Activated T-helper 2 cell treated with anti-CD3 and anti-CD28 coated beads, Interferon-gamma antibody, Interleukin-2, Interleukin-4, amounts not matched to agents 10 μg/mL and 5 μg/mL and 100 μg/mL, durations not matched to agents 14 hours and 24 hours and 36 hours (primary cell): ENCODE results near the gene ARHGEF25. TPM values are rescaled to one million over a fixed set of nuclear protein-coding genes. Genes with fewer than 3 reads are reported as not detected.
A peak's percentile ranks its signal among the peaks of the same experiment; 100 is the strongest.
"Not testable (repeated sequence)": the region's sequence is repeated elsewhere in the genome, so short reads cannot be mapped to it uniquely, and the experiment has no call there.

ENCODE experiments used
- DNase-seq: peaks from one replicate; pipeline ENCODE4 v3.0.0; 2021; ENCODE audit warnings: low spot score
- H3K27ac Mint-ChIP-seq: one replicate; pipeline ENCODE4 v1.8.0; 2021; ENCODE audit warnings: mixed read lengths
- H3K27me3 Mint-ChIP-seq: one replicate; pipeline ENCODE4 v1.8.0; 2021; ENCODE audit warnings: low read depth, mixed read lengths
- H3K36me3 Mint-ChIP-seq: one replicate; pipeline ENCODE4 v1.8.0; 2021; ENCODE audit warnings: low read depth, mixed read lengths
- H3K4me1 Mint-ChIP-seq: one replicate; pipeline ENCODE4 v1.8.0; 2021; ENCODE audit warnings: low read depth, mixed read lengths
- H3K4me3 Mint-ChIP-seq: one replicate; pipeline ENCODE4 v1.8.0; 2021; ENCODE audit warnings: low read depth, mild to moderate bottlenecking, moderate library complexity, mixed read lengths
- H3K9me3 Mint-ChIP-seq: one replicate; pipeline ENCODE4 v1.8.0; 2021; ENCODE audit warnings: mixed read lengths
- intact Hi-C: fragments of 100-400 bp; cut with micrococcal nuclease; formaldehyde crosslinking; loops from one replicate; pipeline ENCODE4 v1.15.1; 2023
- total RNA-seq: library from RNA; stranded (reverse); gene quantifications from 2 replicates; pipeline ENCODE4 v1.2.3, GENCODE V29; 2022

The ARHGEF25 gene
- total RNA-seq, 1 donor from 2014 or later, result 2.3 TPM

- Mint-ChIP-seq H3K4me3 (no peak overlapping the region), H3K36me3 (no peaks in the 10 kb centered on the region), H3K27ac (no peak overlapping the region)
Measured at GRCh38 chr12:57579677-57580465, 31.4 kb upstream of the ARHGEF25 start.

GRCh38 chr12:57580466-57580795, 30.8 kb upstream of the ARHGEF25 start:
- H3K4me3 Mint-ChIP-seq, result no peak overlapping the region
- peaks cover 2% of the 10 kb centered on the region for H3K4me1 Mint-ChIP-seq
- intact Hi-C loops, result loop anchor here (10.0 kb wide), 1 partner anchor 314 kb away; no protein-coding TSS in a partner anchor
- H3K36me3 Mint-ChIP-seq, result no peaks in the 10 kb centered on the region
- DNase-seq, result no peak
- H3K9me3 Mint-ChIP-seq, result no peaks in the 10 kb centered on the region
- H3K27ac Mint-ChIP-seq, result no peak overlapping the region
- H3K27me3 Mint-ChIP-seq, result peaks cover 2% of the 10 kb centered on the region

More at GRCh38 chr12:57579677-57580465, 31.4 kb upstream of the ARHGEF25 start:
- peaks cover 2% of the 10 kb centered on the region for H3K4me1 Mint-ChIP-seq
- no peaks in the 10 kb centered on the region for H3K9me3 Mint-ChIP-seq
- no peak for DNase-seq
- intact Hi-C loops, result loop anchor here (10.0 kb wide), 1 partner anchor 315 kb away; no protein-coding TSS in a partner anchor
- peaks cover 2% of the 10 kb centered on the region for H3K27me3 Mint-ChIP-seq

GRCh38 chr12:57581802-57582201, 29.4 kb upstream of the ARHGEF25 start:
- intact Hi-C loops, result loop anchor here (2.0 to 10.0 kb wide), 3 partner anchors 111 to 313 kb away; no protein-coding TSS in a partner anchor

GRCh38 chr12:57582440-57582839, 28.8 kb upstream of the ARHGEF25 start:
- Mint-ChIP-seq H3K9me3 (no peaks in the 10 kb centered on the region), H3K4me1 (peaks cover 2% of the 10 kb centered on the region), H3K27ac (no peak overlapping the region), H3K36me3 (no peaks in the 10 kb centered on the region), H3K27me3 (peaks cover 2% of the 10 kb centered on the region), H3K4me3 (no peak overlapping the region)
- no peak for DNase-seq
- intact Hi-C loops, result loop anchor here (2.0 to 10.0 kb wide), 3 partner anchors 110 to 312 kb away; no protein-coding TSS in a partner anchor

More at GRCh38 chr12:57581802-57582201, 29.4 kb upstream of the ARHGEF25 start:
- H3K36me3 Mint-ChIP-seq, result no peaks in the 10 kb centered on the region
- H3K9me3 Mint-ChIP-seq, result no peaks in the 10 kb centered on the region
- peaks cover 2% of the 10 kb centered on the region for H3K4me1 Mint-ChIP-seq
- no peak overlapping the region for H3K27ac Mint-ChIP-seq
- peaks cover 2% of the 10 kb centered on the region for H3K27me3 Mint-ChIP-seq
- DNase-seq, result no peak
- no peak overlapping the region for H3K4me3 Mint-ChIP-seq

GRCh38 chr12:57583008-57583831, 28.0 kb upstream of the ARHGEF25 start:
- peaks cover 2% of the 10 kb centered on the region for H3K4me1 Mint-ChIP-seq
- H3K27me3 Mint-ChIP-seq, result peaks cover 2% of the 10 kb centered on the region
- no peaks in the 10 kb centered on the region for H3K36me3 Mint-ChIP-seq
- H3K9me3 Mint-ChIP-seq, result no peaks in the 10 kb centered on the region
- intact Hi-C loops, result loop anchor here (1.0 to 10.0 kb wide), 4 partner anchors 38 to 312 kb away; no protein-coding TSS in a partner anchor
- H3K27ac Mint-ChIP-seq, result no peak overlapping the region
- DNase-seq, result peak; percentile 60
- H3K4me3 Mint-ChIP-seq, result no peak overlapping the region

- intact Hi-C loops, result loop anchor here (10.0 kb wide), 1 partner anchor 311 kb away; no protein-coding TSS in a partner anchor
- H3K36me3 Mint-ChIP-seq, result no peaks in the 10 kb centered on the region
Measured at GRCh38 chr12:57584050-57584449, 27.2 kb upstream of the ARHGEF25 start.

GRCh38 chr12:57584690-57585089, 26.5 kb upstream of the ARHGEF25 start:
- Mint-ChIP-seq H3K9me3 (no peaks in the 10 kb centered on the region), H3K27ac (no peak overlapping the region), H3K4me3 (no peak overlapping the region), H3K36me3 (no peaks in the 10 kb centered on the region), H3K27me3 (peaks cover 2% of the 10 kb centered on the region), H3K4me1 (peaks cover 2% of the 10 kb centered on the region)
- no peak for DNase-seq
- intact Hi-C loops, result loop anchor here (10.0 kb wide), 1 partner anchor 310 kb away; no protein-coding TSS in a partner anchor

More at GRCh38 chr12:57584050-57584449, 27.2 kb upstream of the ARHGEF25 start:
- peaks cover 2% of the 10 kb centered on the region for H3K4me1 Mint-ChIP-seq
- no peak overlapping the region for H3K4me3 Mint-ChIP-seq
- no peak overlapping the region for H3K27ac Mint-ChIP-seq
- no peaks in the 10 kb centered on the region for H3K9me3 Mint-ChIP-seq
- peaks cover 2% of the 10 kb centered on the region for H3K27me3 Mint-ChIP-seq
- no peak for DNase-seq

- no peaks in the 10 kb centered on the region for H3K36me3 Mint-ChIP-seq
Measured at GRCh38 chr12:57585156-57585555, 26.1 kb upstream of the ARHGEF25 start.

GRCh38 chr12:57586128-57586527, 25.1 kb upstream of the ARHGEF25 start:
- no peak overlapping the region for H3K27ac Mint-ChIP-seq
- no peaks in the 10 kb centered on the region for H3K9me3 Mint-ChIP-seq
- H3K4me3 Mint-ChIP-seq, result no peak overlapping the region
- intact Hi-C loops, result loop anchor here (10.0 kb wide), 1 partner anchor 309 kb away; no protein-coding TSS in a partner anchor
- no peaks in the 10 kb centered on the region for H3K36me3 Mint-ChIP-seq
- DNase-seq, result no peak
- H3K4me1 Mint-ChIP-seq, result peaks cover 8% of the 10 kb centered on the region
- H3K27me3 Mint-ChIP-seq, result peaks cover 2% of the 10 kb centered on the region

More at GRCh38 chr12:57585156-57585555, 26.1 kb upstream of the ARHGEF25 start:
- Mint-ChIP-seq H3K27ac (no peak overlapping the region), H3K27me3 (peaks cover 2% of the 10 kb centered on the region), H3K4me3 (no peak overlapping the region), H3K9me3 (no peaks in the 10 kb centered on the region), H3K4me1 (peaks cover 2% of the 10 kb centered on the region)
- intact Hi-C loops, result loop anchor here (10.0 kb wide), 1 partner anchor 310 kb away; no protein-coding TSS in a partner anchor
- no peak for DNase-seq

GRCh38 chr12:57586832-57587429, 24.3 kb upstream of the ARHGEF25 start:
- Mint-ChIP-seq H3K9me3 (no peaks in the 10 kb centered on the region), H3K27me3 (peaks cover 2% of the 10 kb centered on the region), H3K36me3 (no peaks in the 10 kb centered on the region), H3K4me3 (no peak overlapping the region), H3K27ac (no peak overlapping the region), H3K4me1 (peaks cover 12% of the 10 kb centered on the region)
- no peak for DNase-seq
- intact Hi-C loops, result loop anchor here (10.0 kb wide), 1 partner anchor 308 kb away; no protein-coding TSS in a partner anchor

- H3K36me3 Mint-ChIP-seq, H3K9me3 Mint-ChIP-seq, H3K4me3 Mint-ChIP-seq, H3K27ac Mint-ChIP-seq, H3K27me3 Mint-ChIP-seq, DNase-seq: not testable (repeated sequence)
- H3K4me1 Mint-ChIP-seq, result peaks cover 16% of the 10 kb centered on the region
- intact Hi-C loops, result loop anchor here (10.0 kb wide), 1 partner anchor 306 kb away; no protein-coding TSS in a partner anchor
Measured at GRCh38 chr12:57588951-57589610, 22.2 kb upstream of the ARHGEF25 start.

- no peaks in the 10 kb centered on the region for H3K9me3 Mint-ChIP-seq
- peaks cover 9% of the 10 kb centered on the region for H3K36me3 Mint-ChIP-seq
- intact Hi-C loops, result loop anchor here (2.0 kb wide), 1 partner anchor 68 kb away; the partner anchor contains the start of gene MBD6
- H3K27ac Mint-ChIP-seq, result peak overlapping the region; percentile 41
- no peaks in the 10 kb centered on the region for H3K27me3 Mint-ChIP-seq
- H3K4me1 Mint-ChIP-seq, result peaks cover 16% of the 10 kb centered on the region
- peak overlapping the region; percentile 86 for H3K4me3 Mint-ChIP-seq
- no peak for DNase-seq
Measured at GRCh38 chr12:57590479-57590863, 20.8 kb upstream of the ARHGEF25 start.
